ENCODE data around the gene EIF1. TPM values are rescaled to one million over a fixed set of nuclear protein-coding genes. Genes with fewer than 3 reads are reported as not detected.

Gene EIF1
- total RNA-seq, 3 donors from 2014 or later: 217 to 850 (median 260) TPM

DNA sequence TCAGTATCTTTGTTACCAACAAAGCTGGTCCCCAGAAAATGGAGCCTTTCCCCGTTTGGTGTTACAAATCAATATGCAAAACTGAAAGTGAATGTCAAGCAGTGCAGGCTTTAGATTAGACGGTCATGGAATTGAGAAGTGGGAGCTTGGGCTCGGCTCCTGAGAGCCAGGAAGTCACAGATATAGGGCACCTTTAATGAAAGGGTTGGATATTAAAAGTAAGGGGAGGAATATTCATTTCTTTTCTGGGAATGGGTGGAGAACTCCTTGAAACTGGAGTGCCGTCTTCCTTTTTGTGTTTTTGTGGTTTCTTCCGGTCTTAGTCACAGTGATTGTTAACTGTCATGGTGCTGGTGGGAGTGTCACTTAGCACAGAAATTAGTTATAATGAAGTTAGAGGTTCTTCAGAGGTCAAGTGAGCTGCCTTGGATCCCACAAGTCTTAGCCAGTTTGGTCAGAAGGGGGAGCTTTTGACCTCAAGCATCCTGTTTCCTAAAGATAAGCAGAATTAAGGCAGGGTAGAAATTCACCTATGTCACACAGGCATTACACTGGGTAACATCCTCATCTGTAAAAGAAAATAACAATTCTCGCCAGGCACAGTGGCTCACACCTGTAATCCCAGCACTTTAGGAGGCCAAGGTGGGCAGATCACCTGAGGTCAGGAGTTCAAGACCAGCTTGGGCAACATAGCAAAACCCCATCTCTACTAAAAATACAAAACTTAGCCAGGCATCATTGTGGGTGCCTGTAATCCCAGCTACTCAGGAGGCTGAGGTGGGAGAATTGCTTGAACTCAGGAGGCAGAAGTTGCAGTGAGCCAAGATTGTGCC lies 9.6 kb upstream of the EIF1 start:
- H3K4me3 ChIP-seq: peak overlapping the region; percentile 21 to 57 (median 23)
- TF ChIP-seq POLR2AphosphoS5 (IDR thresholded peaks at IDR 0.05) (no peak), POLR2A (IDR thresholded peaks at IDR 0.05) (no peak)
- TF ChIP-seq, protein P1, sequence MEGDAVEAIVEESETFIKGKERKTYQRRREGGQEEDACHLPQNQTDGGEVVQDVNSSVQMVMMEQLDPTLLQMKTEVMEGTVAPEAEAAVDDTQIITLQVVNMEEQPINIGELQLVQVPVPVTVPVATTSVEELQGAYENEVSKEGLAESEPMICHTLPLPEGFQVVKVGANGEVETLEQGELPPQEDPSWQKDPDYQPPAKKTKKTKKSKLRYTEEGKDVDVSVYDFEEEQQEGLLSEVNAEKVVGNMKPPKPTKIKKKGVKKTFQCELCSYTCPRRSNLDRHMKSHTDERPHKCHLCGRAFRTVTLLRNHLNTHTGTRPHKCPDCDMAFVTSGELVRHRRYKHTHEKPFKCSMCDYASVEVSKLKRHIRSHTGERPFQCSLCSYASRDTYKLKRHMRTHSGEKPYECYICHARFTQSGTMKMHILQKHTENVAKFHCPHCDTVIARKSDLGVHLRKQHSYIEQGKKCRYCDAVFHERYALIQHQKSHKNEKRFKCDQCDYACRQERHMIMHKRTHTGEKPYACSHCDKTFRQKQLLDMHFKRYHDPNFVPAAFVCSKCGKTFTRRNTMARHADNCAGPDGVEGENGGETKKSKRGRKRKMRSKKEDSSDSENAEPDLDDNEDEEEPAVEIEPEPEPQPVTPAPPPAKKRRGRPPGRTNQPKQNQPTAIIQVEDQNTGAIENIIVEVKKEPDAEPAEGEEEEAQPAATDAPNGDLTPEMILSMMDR (IDR thresholded peaks at IDR 0.05): no peak
- peak overlapping the region; percentile 74 to 86 for H3K27ac ChIP-seq
- H3K4me1 ChIP-seq: no peaks in the 10 kb centered on the region
- no peak for DNase-seq (ENCODE audit: low spot score in 2 of 2)
- H3K9me3 ChIP-seq: no peaks in the 10 kb centered on the region
- no peaks in the 10 kb centered on the region for H3K27me3 ChIP-seq
- intact Hi-C loops (cut with DNase I; ENCODE audit: low total_unique reads): no loop called here
- H3K36me3 ChIP-seq: no peaks in the 10 kb centered on the region

GRCh38 chr17:41679740-41680425 lies 8.8 kb upstream of the EIF1 start:
- no peaks in the 10 kb centered on the region for H3K4me1 ChIP-seq
- intact Hi-C loops (cut with DNase I; ENCODE audit: low total_unique reads): no loop called here
- no peaks in the 10 kb centered on the region for H3K27me3 ChIP-seq
- no peaks in the 10 kb centered on the region for H3K9me3 ChIP-seq
- H3K36me3 ChIP-seq: no peaks in the 10 kb centered on the region
- TF ChIP-seq, protein P1 (IDR thresholded peaks at IDR 0.05): no peak
- TF ChIP-seq POLR2A (IDR thresholded peaks at IDR 0.05): no peak
- no peak for TF ChIP-seq POLR2AphosphoS5 (IDR thresholded peaks at IDR 0.05)
- peak overlapping the region in 1 of 2 donors; percentile 86 for H3K27ac ChIP-seq
- DNase-seq (ENCODE audit: low spot score in 2 of 2): no peak
- no peak overlapping the region for H3K4me3 ChIP-seq

- intact Hi-C loops (cut with DNase I; ENCODE audit: low total_unique reads): no loop called here
- H3K27ac ChIP-seq: no peak overlapping the region
- H3K4me3 ChIP-seq: no peak overlapping the region
- no peaks in the 10 kb centered on the region for H3K36me3 ChIP-seq
- no peaks in the 10 kb centered on the region for H3K4me1 ChIP-seq
- TF ChIP-seq, protein P1 (IDR thresholded peaks at IDR 0.05): no peak
- TF ChIP-seq POLR2AphosphoS5 (IDR thresholded peaks at IDR 0.05) (no peak), POLR2A (IDR thresholded peaks at IDR 0.05) (no peak)
- no peaks in the 10 kb centered on the region for H3K9me3 ChIP-seq
- H3K27me3 ChIP-seq: no peaks in the 10 kb centered on the region
- DNase-seq (ENCODE audit: low spot score in 2 of 2): no peak
These were observed 8.2 kb upstream of the EIF1 start for GRCh38 chr17:41680426-41681040.

GRCh38 chr17:41681776-41682175 lies 6.9 kb upstream of the EIF1 start:
- intact Hi-C loops (cut with DNase I; ENCODE audit: low total_unique reads): no loop called here
- Histone ChIP-seq H3K27ac (no peak overlapping the region), H3K36me3 (no peaks in the 10 kb centered on the region), H3K4me3 (no peak overlapping the region), H3K9me3 (no peaks in the 10 kb centered on the region), H3K27me3 (no peaks in the 10 kb centered on the region), H3K4me1 (no peaks in the 10 kb centered on the region)
- no peak for DNase-seq (ENCODE audit: low spot score in 2 of 2)
- no peak for TF ChIP-seq POLR2AphosphoS5 (IDR thresholded peaks at IDR 0.05)
- TF ChIP-seq, protein P1 (IDR thresholded peaks at IDR 0.05): no peak
- TF ChIP-seq POLR2A (IDR thresholded peaks at IDR 0.05): no peak

- Histone ChIP-seq H3K4me3 (no peak overlapping the region), H3K27ac (no peak overlapping the region), H3K36me3 (no peaks in the 10 kb centered on the region), H3K9me3 (no peaks in the 10 kb centered on the region), H3K4me1 (no peaks in the 10 kb centered on the region), H3K27me3 (no peaks in the 10 kb centered on the region)
- no peak for DNase-seq (ENCODE audit: low spot score in 2 of 2)
- intact Hi-C loops (cut with DNase I; ENCODE audit: low total_unique reads): no loop called here
- TF ChIP-seq POLR2AphosphoS5 (IDR thresholded peaks at IDR 0.05): no peak
- no peak for TF ChIP-seq POLR2A (IDR thresholded peaks at IDR 0.05)
- TF ChIP-seq, protein P1 (IDR thresholded peaks at IDR 0.05): no peak
These were observed 6.1 kb upstream of the EIF1 start for GRCh38 chr17:41682631-41683030.
